Measurements from ENCODE around the gene PARVB.

PARVB gene, protein sequence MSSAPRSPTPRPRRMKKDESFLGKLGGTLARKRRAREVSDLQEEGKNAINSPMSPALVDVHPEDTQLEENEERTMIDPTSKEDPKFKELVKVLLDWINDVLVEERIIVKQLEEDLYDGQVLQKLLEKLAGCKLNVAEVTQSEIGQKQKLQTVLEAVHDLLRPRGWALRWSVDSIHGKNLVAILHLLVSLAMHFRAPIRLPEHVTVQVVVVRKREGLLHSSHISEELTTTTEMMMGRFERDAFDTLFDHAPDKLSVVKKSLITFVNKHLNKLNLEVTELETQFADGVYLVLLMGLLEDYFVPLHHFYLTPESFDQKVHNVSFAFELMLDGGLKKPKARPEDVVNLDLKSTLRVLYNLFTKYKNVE

GRCh38 chr22:44024288-44024921 lies at the start of gene PARVB:
TSS of gene PARVB (plus strand) at chr22:44024302. CDS start at chr22:44024340, 38 bp downstream.
- no peak for DNase-seq

DNA sequence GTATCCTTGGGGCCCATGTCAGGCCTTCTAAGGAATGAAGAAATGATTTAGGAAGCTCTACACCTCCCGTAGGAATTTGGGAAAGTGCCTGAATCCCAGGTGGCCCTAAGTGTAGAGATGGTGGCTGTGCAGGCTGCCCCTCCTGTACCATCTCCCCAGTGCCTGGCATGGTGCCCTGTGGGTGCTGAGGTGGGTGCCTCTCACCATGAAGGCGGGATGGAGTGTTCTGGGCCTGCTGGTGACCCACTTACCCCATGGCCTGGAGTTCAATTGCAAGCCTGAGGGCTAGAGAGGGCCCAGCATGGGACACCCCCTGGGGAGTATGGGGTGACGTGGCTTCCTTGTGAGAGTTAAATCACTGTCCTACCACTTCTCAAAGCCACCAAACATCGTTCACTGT lies 49.1 kb upstream of the PARVB start:
- DNase-seq = no peak

DNA sequence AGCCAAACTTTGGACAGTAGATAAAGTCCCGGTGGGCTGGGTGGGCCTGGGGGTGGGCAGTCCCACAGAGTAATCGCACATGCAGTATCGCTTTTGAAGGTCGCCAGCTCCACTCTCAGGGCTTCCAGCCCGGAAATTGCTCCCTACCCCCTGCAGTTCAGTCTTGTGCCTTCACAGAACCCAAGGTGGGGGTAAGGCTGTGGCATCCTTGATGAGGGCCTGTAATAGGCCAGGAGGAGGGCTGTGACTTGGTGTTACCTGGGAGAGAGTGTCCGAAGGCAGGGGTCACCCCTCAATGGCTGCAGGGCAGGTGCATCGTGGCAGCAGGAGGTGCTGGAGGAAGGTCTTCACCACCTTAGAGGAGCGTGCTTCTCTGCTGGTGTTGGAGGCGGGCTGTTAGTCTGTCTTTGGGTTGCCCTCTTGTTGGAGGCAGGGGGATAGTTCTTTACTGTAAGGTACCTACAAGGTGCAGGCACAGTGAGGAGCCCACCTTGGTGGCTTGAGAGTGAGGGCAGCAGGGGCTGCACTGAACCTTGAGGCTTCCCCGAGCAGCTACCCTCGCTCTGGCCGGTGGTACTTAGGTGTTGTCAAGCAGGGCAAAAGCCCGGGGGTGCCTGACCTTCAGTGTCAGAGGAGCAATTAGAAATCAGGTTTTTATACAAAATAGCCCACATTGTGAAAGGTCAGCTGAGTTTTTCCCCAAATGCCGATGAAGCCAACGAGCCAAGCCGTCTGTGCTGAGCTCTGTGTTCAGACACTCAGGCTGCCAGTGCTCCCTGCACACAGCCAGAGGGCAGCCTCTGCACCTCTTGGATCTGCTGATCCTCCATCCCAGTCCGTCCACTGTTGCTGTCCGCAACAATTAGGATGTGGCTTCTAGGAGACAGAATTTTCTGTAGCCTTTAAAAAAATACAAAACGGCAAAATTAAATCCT lies 47.0 kb upstream of the PARVB start:
- no peak for DNase-seq

DNA sequence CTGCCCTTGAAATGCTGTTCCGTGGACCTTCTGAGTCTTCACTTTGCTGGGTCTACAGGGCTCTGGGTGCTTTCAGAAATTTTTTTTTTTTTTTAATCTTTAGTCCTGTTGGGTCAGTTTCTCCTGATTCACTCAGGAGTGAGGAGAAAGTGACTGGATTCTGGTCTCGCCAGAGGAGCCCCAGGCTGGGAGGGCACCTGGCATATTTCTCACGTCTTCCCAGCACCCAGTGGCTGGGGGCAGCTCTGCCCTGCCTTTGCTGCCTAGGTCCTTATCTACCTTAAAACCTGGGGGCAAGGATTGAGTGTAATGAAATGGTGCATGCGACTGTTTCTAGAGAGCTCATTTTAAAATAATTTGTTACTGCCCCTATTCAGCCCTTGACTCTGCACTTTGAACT lies 45.5 kb upstream of the PARVB start:
- DNase-seq = no peak

GRCh38 chr22:43980579-43980978 lies 43.5 kb upstream of the PARVB start:
- no peak for DNase-seq

GRCh38 chr22:43980996-43981395 lies 43.1 kb upstream of the PARVB start:
- no peak for DNase-seq

GRCh38 chr22:43983808-43984207 lies 40.3 kb upstream of the PARVB start:
- no peak for DNase-seq

DNA sequence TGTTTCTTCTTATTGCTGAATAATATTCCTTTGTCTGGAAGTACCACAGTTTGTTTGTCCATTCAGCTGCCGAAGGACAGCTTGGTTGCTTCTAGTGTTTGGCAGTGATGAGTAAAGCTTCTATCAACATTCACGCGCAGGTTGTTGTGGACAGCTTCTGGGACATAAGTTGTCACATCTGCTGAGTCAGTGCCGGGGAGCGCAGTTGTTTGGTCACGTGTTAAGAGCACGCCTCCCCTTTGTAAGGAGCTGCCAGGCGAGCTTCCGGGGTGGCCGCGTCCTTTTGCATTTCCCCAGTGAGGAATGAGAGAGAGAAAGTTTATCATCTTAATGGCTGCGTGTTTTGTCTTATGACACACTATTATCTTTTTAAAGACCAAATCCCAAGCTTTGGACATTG lies 38.6 kb upstream of the PARVB start:
- DNase-seq = no peak

DNA sequence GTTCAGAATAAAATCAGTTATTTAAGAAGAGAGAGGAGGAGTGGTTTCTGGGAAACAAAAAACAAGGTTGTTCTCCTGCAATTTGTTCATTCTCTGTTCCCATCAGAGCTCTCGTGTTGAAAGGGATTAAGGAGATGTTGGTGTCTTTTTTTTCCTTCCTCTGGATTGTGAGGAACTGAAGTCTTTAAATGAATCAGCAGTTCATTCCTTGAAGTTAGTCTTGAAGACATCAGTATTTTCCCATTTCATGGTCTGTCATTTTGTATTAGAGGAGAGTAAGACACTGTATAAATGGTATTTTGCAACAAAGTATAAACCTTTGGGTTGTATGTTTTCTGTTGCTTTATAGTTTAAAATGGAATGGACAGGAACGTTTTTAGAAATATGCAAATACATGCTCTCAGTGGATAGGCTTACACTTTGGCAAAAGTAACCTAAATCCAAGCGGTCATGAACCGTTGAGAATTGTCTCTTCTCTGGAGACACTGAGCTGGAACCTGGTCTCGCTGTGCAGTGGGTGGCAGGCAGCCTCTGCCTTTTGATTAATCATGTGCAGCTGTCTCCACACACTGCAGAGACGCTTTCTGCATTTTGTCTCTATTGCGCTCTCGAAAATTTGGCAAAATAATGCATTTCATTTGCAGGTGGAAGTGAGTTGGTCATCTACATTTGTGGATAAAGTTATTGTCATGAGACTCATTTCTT lies 35.8 kb upstream of the PARVB start:
- DNase-seq = no peak

GRCh38 chr22:43988960-43989359 lies 35.1 kb upstream of the PARVB start:
- no peak for DNase-seq

DNA sequence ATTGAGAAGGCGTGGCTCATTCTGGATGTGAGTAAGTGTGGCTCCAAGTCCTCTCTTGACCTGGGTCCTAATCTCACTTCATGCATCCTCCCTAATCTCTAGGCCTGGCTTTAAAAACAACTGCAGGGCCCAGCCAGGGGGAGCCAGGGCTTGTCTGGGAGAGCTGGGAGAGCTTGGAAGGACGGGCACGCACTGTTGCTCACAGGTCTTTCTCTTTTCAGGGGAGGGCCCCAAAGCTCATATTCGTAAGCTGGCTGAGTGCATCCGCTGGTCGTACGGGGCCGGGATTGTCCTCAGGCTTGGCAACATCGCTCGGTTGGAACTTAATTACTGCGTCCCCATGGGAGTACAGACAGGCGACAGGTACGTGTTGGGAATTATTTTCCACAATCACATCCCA lies 34.1 kb upstream of the PARVB start:
- no peak for DNase-seq

- no peak for DNase-seq
Observed at GRCh38 chr22:43991316-43992020, 32.6 kb upstream of the PARVB start.

GRCh38 chr22:43992331-43992821 lies 31.7 kb upstream of the PARVB start:
- no peak for DNase-seq

DNA sequence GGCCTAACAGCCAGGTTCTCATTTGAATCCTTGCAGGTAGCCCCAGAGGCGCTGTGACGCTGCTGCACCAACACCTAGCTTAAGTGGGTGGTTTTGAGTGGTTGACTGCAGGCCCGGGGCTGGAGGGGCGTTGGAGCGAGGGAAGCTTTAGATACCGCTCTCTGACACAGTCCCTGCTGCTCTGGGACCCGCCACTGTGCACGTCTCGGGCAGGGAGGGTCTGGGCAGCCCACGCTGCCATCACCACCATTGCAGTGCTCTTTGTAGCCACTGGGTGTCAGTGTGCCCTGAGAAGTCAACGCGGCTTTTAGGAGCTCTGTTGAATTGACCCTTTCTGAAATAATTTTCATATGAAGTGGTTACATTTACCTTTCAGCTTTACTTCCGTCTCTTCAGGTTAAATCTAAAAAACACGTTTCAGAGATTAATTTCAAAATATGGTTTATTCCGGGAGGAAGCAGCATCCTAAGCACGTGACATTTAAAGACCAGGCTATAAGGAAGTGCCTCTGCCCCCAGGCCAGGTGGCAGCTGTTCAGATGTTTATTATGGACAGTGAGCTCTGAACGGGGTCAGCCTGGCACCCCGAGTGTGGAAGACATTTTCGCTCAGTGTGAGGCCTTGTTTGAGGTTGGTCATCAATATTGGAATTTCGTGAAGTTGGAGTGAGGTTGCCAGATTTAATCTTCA lies 30.9 kb upstream of the PARVB start:
- DNase-seq = peak; percentile 46

DNA sequence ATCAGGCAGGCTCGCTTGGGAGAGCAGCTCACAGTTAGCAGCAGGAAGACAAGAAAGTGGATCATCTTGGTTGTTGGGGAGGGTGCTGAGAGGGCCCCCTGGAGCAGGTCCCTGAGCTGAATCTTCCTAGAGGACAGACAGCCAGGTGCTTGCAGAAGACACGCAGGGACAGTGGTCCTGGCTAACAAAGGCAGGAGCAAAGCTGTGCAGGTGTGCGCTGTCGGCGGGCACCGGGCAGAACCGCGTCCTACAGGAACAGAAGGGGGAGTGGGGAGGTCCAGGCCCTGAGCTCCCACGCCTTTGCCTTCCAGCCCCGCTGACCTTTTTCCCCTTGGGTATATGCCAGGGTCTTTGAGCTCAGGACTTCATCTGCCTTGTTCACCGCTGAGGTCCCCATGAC lies 30.1 kb upstream of the PARVB start:
- DNase-seq = no peak

GRCh38 chr22:43994416-43994815 lies 29.7 kb upstream of the PARVB start:
- DNase-seq = no peak

DNA sequence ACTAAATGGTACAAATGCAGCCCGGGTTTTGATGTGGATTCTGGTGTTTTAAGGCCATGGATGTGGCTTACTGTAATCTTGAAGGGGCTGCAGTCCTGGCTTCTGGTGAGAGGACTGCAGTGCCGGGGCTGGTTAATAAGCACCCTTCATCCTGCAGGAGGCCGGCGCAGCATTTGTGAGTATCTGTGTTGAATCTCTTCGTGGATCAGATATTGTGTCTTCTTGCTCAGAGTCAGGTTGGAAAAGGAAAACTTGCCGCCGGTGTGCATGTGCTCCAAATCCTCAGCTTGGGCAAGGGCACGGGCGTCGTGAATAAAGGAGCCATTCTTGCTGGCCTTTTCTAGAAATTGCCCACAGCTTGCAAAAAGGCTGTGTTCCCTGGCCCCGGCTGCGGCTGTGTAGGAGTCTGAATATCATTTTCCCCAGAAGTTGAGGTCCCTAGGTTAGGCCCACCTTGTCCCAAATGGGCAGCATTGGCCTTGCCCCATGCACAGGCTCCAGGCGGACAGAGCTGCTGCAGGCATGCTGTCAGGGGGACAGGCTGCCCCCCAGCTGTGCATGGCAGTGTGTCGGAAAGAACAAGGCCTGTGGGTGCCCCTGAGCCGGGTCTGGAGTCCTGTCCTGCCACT lies 28.9 kb upstream of the PARVB start:
- DNase-seq = no peak

DNA sequence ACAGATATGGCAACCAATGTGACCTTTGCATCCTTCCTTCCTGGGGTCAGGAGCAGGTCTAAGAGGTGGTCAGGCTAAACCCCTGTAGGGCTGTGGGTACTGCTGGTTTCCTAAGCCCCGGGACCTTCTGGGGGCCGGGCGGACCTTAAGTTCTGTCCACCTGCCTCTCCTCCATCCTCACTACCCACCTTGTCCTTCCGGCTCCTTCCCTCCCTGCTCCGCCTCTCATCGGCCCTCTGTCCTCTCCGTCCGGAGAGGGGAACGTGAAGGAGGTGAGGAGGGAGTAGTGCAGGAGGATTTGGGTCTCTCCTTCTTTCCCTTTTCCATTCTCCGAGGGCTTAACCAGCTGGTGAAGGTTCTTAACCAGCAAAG lies 28.3 kb upstream of the PARVB start:
- no peak for DNase-seq

DNA sequence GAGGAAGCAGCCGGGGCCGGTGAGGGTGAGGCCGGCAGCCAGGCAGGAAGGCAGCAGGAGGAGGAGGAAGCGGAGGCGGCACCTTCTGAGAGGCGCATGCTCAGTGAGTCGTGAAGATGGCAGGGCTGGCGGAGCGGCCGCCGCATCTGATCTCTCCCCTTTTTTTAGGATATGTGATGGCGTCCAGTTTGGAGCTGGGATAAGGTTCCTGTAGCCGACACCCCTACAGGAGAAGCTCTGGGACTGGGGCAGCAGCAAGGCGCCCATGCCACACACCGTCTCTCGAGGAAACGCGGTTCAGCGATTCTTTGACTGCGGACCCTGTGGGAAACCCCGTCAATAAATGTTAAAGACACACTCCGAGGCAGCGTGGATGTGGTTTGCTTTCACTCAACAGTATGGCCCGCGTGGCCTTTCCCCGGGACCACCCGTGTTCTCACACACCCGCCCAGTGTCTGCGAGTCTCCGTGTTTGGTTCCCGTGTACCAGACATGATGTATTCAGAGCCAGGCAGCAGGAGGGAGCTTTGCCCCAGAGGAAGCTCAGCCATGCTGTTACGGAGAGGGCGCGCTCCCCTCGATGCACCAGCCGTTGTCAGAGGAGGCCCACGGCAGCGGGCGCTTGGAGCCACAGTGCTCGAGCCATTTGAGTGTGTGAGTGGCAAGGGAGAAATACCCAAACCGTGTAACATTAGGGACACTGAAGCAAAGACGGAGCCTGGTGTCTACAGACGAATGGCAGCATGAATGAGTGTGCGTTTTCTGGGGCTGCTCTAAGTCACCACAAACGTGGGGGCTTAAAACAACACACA lies 27.7 kb upstream of the PARVB start:
- no peak for DNase-seq

DNA sequence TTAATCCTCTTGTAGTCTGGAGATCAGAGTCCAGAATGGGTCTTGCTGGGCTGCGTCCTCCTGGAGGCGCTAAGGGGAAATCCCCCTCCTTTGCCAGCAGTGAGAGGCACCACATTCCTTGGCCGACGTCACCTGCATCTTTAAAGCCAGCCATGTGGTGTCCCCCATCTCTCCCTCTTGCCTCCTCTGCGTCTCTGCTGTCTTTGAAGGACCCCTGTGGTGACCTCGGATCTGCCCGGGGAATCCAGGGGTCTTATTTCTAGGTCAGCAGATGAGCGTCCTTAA lies 27.2 kb upstream of the PARVB start:
- DNase-seq = no peak

All from NCI-H2029 treated with DMSO at 0.1 percent for 48 hours (cell line).